T-helper 1 cell treated with Interleukin-12 subunit alpha and Interleukin-12 subunit beta and Interleukin-4 antibody, amounts not matched to agents 30 μg/mL and 1 μg/mL, for 36 hours (primary cell): Measurements from ENCODE around the gene LIN7B.

Source experiments
- H3K27ac Mint-ChIP-seq: one replicate; pipeline ENCODE4 v1.8.0; 2021; ENCODE audit warnings: mild to moderate bottlenecking, mixed read lengths
- H3K27me3 Mint-ChIP-seq: one replicate; pipeline ENCODE4 v1.8.0; 2021; ENCODE audit warnings: low read depth, mixed read lengths
- H3K36me3 Mint-ChIP-seq: one replicate; pipeline ENCODE4 v1.8.0; 2021; ENCODE audit warnings: low read depth, mixed read lengths
- H3K4me1 Mint-ChIP-seq: one replicate; pipeline ENCODE4 v1.8.0; 2021; ENCODE audit warnings: low read depth, mixed read lengths
- H3K4me3 Mint-ChIP-seq: one replicate; pipeline ENCODE4 v1.8.0; 2021; ENCODE audit warnings: mild to moderate bottlenecking, moderate library complexity, mixed read lengths
- H3K9me3 Mint-ChIP-seq: one replicate; pipeline ENCODE4 v1.8.0; 2021; ENCODE audit warnings: mixed read lengths

Gene LIN7B

GRCh38 chr19:49107625-49108459 is 6.3 kb upstream of the LIN7B start:
- peaks cover 12% of the 10 kb centered on the region for H3K4me1 Mint-ChIP-seq
- H3K36me3 Mint-ChIP-seq: peaks cover 28% of the 10 kb centered on the region
- no peaks in the 10 kb centered on the region for H3K9me3 Mint-ChIP-seq
- H3K27ac Mint-ChIP-seq: no peak overlapping the region
- H3K4me3 Mint-ChIP-seq: no peak overlapping the region
- H3K27me3 Mint-ChIP-seq: no peaks in the 10 kb centered on the region

DNA sequence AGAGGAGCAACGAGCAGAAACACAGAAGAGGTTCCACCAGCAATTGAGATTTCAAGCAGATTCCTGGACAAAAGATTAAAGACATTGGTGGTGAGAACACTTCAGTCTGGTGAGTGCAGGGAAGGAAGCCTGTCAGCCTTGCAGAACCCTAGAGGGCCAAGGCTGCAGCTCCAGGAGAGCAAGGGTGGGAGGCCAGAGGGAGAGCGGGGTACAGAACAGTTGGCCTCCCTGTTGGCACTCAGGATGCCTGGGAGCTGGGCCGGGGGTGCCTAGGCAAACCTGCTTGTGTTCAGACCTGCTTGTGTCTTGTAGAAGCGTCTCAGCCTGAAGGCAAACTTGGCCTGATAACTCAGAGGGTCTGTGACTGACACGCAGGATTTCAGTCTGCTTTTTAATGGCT is 5.1 kb upstream of the LIN7B start:
- no peaks in the 10 kb centered on the region for H3K9me3 Mint-ChIP-seq
- H3K27ac Mint-ChIP-seq: no peak overlapping the region
- H3K27me3 Mint-ChIP-seq: no peaks in the 10 kb centered on the region
- peaks cover 19% of the 10 kb centered on the region for H3K4me1 Mint-ChIP-seq
- H3K4me3 Mint-ChIP-seq: no peak overlapping the region
- H3K36me3 Mint-ChIP-seq: peaks cover 28% of the 10 kb centered on the region

DNA sequence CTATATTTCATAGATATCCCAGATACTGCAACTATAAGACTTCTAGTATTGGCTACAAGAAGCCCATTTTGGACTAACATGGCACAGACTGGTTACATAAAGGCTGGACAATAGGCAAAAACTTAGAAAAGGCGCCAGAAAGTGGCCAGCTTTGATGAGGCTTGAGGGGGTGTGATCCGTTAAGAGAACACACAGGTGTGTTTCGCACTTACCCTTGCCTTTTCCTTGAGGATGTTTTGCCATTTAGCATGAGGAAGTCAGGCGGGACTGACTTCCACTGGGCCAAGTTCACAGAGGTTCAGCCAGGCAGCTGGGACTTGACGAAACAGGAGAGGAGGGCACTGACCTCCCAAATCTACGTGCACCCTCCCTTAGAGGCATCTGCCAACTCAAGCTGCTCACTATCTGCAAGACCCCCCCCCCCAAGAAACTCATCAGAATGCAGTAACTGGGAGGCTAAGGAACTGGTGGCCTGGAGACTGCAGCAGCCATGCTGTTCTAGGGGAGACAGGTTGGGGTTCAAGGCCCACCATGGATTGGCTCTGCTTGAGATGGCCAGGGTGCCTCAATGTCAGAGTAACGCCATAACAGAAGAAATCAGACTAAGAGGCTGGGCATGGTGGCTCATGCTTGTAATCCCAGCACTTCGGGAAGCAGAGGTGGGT is 4.5 kb upstream of the LIN7B start:
- Mint-ChIP-seq H3K4me3 (no peak overlapping the region), H3K4me1 (peaks cover 19% of the 10 kb centered on the region), H3K27ac (no peak overlapping the region), H3K27me3 (no peaks in the 10 kb centered on the region), H3K36me3 (peaks cover 27% of the 10 kb centered on the region), H3K9me3 (no peaks in the 10 kb centered on the region)

GRCh38 chr19:49110567-49110966 is 3.6 kb upstream of the LIN7B start:
- H3K9me3 Mint-ChIP-seq: no peaks in the 10 kb centered on the region
- H3K36me3 Mint-ChIP-seq: peaks cover 20% of the 10 kb centered on the region
- H3K27ac Mint-ChIP-seq: no peak overlapping the region
- H3K27me3 Mint-ChIP-seq: no peaks in the 10 kb centered on the region
- H3K4me3 Mint-ChIP-seq: no peak overlapping the region
- H3K4me1 Mint-ChIP-seq: peaks cover 19% of the 10 kb centered on the region

DNA sequence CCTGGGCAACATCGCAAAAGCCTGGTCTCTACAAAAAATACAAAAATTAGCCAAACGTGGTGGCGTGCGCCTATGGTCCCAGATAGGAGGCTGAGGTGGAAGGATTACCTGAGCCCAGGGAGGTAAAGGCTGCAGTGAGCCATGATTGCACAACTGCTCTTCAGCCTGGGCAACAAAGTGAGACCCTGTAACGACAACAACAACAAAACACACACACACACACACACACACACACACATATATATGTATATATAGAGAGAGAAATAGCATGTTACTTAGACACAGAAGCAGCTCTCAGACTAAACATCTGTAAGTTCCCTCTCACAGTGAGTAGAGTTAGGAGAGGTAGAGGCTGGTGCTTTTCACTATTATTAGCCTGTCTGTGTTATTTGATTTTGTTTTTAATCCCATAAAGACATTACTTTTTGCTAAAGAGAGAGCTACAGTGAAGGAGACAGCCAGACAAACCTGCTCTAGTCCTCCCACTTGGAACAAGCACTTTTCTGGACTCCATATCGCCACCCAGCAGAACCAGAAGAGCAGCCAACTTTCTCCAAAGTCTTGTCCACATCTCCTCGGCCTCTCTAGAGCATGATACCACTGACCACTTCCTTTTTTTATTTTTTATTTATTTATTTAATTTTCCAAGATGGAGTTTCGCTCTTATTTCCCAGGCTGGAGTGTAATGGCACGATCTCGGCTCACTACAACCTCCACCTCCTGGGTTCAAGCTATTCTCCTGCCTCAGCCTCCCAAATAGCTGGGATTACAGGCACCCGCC is 2.8 kb upstream of the LIN7B start:
- no peak overlapping the region for H3K27ac Mint-ChIP-seq
- peaks cover 18% of the 10 kb centered on the region for H3K4me1 Mint-ChIP-seq
- H3K27me3 Mint-ChIP-seq: no peaks in the 10 kb centered on the region
- no peak overlapping the region for H3K4me3 Mint-ChIP-seq
- H3K9me3 Mint-ChIP-seq: no peaks in the 10 kb centered on the region
- H3K36me3 Mint-ChIP-seq: peaks cover 20% of the 10 kb centered on the region

DNA sequence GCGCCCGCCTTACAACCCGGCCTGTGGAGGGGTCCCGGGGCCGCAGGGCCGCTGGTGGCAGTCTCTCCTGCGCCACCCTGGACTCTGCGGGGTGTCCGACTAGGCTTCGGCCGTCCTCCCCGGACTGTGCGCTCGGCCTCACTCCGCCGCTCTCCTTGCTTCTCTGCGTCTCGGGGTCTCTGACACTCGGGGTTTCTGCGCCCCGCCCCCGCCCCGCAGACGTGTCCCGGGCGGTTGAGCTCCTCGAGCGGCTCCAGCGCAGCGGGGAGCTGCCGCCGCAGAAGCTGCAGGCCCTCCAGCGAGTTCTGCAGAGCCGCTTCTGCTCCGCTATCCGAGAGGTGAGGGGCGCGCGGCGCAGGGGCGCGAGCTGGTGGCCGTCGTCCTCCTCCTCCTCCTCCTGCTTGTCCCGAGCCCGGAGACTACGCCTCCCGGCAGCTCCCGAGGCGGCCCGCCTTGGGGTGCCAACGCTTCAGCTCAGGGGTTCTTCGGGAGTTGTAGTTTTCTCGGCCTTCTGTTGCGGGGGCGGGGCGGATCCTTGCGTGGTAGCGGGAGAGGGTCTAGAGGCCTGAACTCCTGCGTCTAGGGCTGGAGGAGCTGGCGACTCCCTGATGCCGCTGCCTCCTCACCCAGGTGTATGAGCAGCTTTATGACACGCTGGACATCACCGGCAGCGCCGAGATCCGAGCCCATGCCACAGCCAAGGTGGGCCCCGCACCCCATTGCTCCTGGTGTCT is 627 bp downstream of the LIN7B start:
- H3K4me3 Mint-ChIP-seq: peak overlapping the region; percentile 81
- H3K4me1 Mint-ChIP-seq: peaks cover 20% of the 10 kb centered on the region
- no peaks in the 10 kb centered on the region for H3K9me3 Mint-ChIP-seq
- H3K36me3 Mint-ChIP-seq: no peaks in the 10 kb centered on the region
- H3K27me3 Mint-ChIP-seq: no peaks in the 10 kb centered on the region
- H3K27ac Mint-ChIP-seq: no peak overlapping the region

- Mint-ChIP-seq H3K4me1 (peaks cover 28% of the 10 kb centered on the region), H3K4me3 (peak overlapping the region; percentile 51)
Measured at GRCh38 chr19:49116544-49116943, 2.4 kb downstream of the LIN7B start.

DNA sequence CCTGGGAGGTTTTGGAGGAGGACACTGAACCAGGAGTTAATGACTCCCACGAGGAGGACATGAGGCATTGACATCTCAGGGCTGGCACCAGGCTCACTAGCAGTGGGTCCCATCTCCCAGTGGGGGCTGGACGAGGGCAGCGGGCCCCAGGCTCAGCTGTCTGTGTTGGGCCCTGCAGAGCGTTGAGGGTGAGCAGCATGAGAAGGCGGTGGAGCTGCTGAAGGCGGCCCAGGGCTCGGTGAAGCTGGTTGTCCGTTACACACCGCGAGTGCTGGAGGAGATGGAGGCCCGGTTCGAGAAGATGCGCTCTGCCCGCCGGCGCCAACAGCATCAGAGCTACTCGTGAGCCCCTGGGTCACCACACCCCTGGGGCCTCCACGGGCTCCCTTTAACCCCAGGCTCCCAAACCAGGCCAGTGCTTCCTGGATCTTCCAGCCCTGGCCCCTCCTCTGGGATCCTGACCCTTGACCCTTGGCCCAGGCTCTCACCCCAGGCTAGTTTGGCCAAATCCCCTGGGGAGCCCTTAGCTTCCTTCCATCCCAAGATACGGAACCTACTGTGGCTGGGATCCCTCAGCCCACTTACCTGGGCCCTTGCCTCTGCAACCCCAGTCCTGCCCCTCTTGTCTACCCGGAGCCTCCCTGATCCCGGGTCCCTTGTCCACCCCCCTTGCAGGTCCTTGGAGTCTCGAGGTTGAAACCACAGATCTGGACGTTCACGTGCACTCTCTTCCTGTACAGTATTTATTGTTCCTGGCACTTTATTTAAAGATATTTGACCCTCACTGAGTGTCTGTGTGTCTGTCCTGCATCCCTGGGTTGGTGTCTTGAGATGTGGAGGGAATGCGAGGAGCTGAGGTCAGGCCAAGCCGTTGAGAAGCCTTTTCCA is 3.8 kb downstream of the LIN7B start:
- peaks cover 15% of the 10 kb centered on the region for H3K27me3 Mint-ChIP-seq
- no peaks in the 10 kb centered on the region for H3K9me3 Mint-ChIP-seq
- peak overlapping the region; percentile 84 for H3K4me3 Mint-ChIP-seq
- peak overlapping the region; percentile 87 for H3K27ac Mint-ChIP-seq
- peaks cover 28% of the 10 kb centered on the region for H3K4me1 Mint-ChIP-seq
- no peaks in the 10 kb centered on the region for H3K36me3 Mint-ChIP-seq

More at GRCh38 chr19:49116544-49116943, 2.4 kb downstream of the LIN7B start:
- Mint-ChIP-seq H3K36me3 (no peaks in the 10 kb centered on the region), H3K27ac (no peak overlapping the region), H3K9me3 (no peaks in the 10 kb centered on the region), H3K27me3 (peaks cover 10% of the 10 kb centered on the region)

GRCh38 chr19:49118565-49119410 is 4.6 kb downstream of the LIN7B start, which contains the start of gene C19orf73:
Gene C19orf73, minus strand, starts transcription at chr19:49119143. Its CDS starts 121 bp downstream, at chr19:49119022.
- H3K4me1 Mint-ChIP-seq: peaks cover 23% of the 10 kb centered on the region
- H3K36me3 Mint-ChIP-seq: no peaks in the 10 kb centered on the region
- H3K27me3 Mint-ChIP-seq: peaks cover 19% of the 10 kb centered on the region
- peak within 1 kb of the TSS; percentile 87 for H3K27ac Mint-ChIP-seq
- no peaks in the 10 kb centered on the region for H3K9me3 Mint-ChIP-seq
- H3K4me3 Mint-ChIP-seq: peak within 1 kb of the TSS; percentile 84

DNA sequence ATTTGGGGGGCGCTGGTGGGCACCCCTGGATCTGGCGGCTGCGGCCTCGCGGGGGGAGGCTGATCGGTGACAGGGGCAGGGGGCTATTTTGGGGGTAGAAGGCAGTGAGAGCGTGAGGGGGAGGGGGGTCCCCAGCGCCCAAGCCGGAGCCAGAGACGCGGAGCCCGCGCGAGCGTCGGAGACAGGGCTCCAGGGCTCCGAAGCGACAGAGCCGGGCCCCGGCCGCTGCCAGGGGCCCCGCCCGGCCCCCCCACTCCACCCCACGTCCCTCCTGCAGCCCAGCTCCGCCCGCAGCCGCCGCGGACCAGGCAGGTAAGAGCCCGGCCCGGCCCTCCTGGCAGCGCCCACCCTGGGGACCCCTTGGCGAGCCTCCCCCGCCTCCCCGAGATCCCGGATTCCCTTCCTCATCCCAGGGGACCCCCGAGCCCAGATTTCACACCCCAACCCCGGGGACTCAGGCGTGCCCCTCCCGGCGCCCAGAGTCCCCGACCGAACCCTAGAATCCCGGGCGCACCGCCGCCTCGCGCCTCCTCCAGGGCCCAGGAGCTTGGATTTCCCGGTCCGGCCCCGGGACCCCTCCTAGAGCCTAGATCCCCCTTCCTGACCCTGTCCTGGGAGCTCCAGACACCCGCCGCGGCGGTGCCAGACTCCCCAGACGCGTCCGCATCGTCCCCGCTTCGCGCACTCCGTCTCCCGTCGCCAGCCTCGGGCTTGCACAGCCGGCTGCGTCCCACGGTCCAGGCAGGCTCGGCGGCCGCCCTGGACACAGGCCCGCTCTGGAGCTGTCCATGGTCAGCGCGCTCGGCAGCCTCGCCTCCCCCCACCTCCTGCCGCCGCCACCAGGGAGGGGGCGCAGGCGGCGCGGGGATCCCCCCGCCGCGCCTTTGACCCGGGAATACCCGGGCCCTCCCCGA is 5.5 kb downstream of the LIN7B start, which contains the start of gene PPFIA3:
TSS of gene PPFIA3 (plus strand) at position 134 of the 914 bp plus-strand sequence. CDS start 8,330 bp downstream, outside the sequence.
- Mint-ChIP-seq H3K27ac (peak within 1 kb of the TSS; percentile 87), H3K4me3 (peak within 1 kb of the TSS; percentile 84), H3K4me1 (peaks cover 20% of the 10 kb centered on the region), H3K9me3 (no peaks in the 10 kb centered on the region), H3K36me3 (no peaks in the 10 kb centered on the region), H3K27me3 (peaks cover 20% of the 10 kb centered on the region)

DNA sequence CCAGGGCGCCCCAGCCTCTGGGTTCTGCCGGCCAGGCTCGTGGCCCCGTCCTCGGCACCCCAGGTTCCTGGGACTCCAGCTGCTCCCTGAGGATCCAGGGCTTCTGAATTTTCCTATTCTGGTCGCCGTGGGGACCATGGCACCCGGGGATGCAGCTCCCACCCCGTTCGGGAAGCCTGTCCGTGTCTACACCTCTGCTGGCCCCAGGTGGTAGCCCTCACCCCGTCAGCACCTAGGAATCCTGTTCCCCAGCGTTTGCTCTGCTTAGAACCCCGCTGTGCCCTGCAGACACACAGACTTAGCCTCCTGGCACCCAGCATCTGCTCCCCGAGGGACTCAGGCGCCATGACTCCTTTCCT is 6.1 kb downstream of the LIN7B start:
- Mint-ChIP-seq H3K27ac (peak overlapping the region; percentile 64), H3K36me3 (no peaks in the 10 kb centered on the region), H3K9me3 (no peaks in the 10 kb centered on the region), H3K27me3 (peaks cover 20% of the 10 kb centered on the region), H3K4me3 (peak overlapping the region; percentile 78), H3K4me1 (peaks cover 17% of the 10 kb centered on the region)

- Mint-ChIP-seq H3K27me3 (peaks cover 20% of the 10 kb centered on the region), H3K36me3 (no peaks in the 10 kb centered on the region), H3K9me3 (no peaks in the 10 kb centered on the region), H3K4me3 (peak overlapping the region; percentile 78), H3K4me1 (peaks cover 17% of the 10 kb centered on the region), H3K27ac (peak overlapping the region; percentile 64)
Measured at GRCh38 chr19:49120868-49121267, 6.7 kb downstream of the LIN7B start.
